GM12864 (cell line): ENCODE results near the gene RPS19.

ENCODE experiments used
- DNase-seq: peaks from one replicate; pipeline ENCODE4 v3.0.0-alpha.2; 2011; ENCODE audit warnings: low read depth
- H3K4me3 ChIP-seq: 2 replicates; pipeline ENCODE4 v1.5.1; 2011; ENCODE audit warnings: mild to moderate bottlenecking, low read depth, low read length, control low read depth
- CTCF ChIP-seq: IDR thresholded peaks from 2 replicates; pipeline ENCODE4 v1.5.1; 2011; ENCODE audit warnings: low read depth, mild to moderate bottlenecking, moderate library complexity, low read length, control low read depth, inconsistent platforms; ENCODE audit errors: missing control alignments

Gene RPS19

GRCh38 chr19:41898235-41898634 lies 38.2 kb downstream of the RPS19 start:
- no peak for TF ChIP-seq CTCF
- no peak for DNase-seq
- no peak overlapping the region for H3K4me3 ChIP-seq

- no peak for DNase-seq
- no peak for TF ChIP-seq CTCF
- no peak overlapping the region for H3K4me3 ChIP-seq
Observed at GRCh38 chr19:41901707-41902360, 41.8 kb downstream of the RPS19 start.

- DNase-seq: no peak
- TF ChIP-seq CTCF: no peak
- H3K4me3 ChIP-seq: no peak overlapping the region
Observed at GRCh38 chr19:41902594-41902993, 42.5 kb downstream of the RPS19 start.

GRCh38 chr19:41903193-41903953 lies 43.3 kb downstream of the RPS19 start:
- no peak for DNase-seq
- no peak overlapping the region for H3K4me3 ChIP-seq
- no peak for TF ChIP-seq CTCF

- TF ChIP-seq CTCF: no peak
- DNase-seq: no peak
- no peak overlapping the region for H3K4me3 ChIP-seq
Observed at GRCh38 chr19:41904118-41904870, 44.2 kb downstream of the RPS19 start.

GRCh38 chr19:41905273-41906002 lies 45.4 kb downstream of the RPS19 start:
- no peak for TF ChIP-seq CTCF
- no peak for DNase-seq
- no peak overlapping the region for H3K4me3 ChIP-seq
